ENCODE results near the gene NAA15. TPM values are rescaled to one million over a fixed set of nuclear protein-coding genes. Genes with fewer than 3 reads are reported as not detected.

Gene NAA15
- total and polyA plus RNA-seq, 4 donors, result 6.7 to 18.2 (median 11.1) TPM

DNA sequence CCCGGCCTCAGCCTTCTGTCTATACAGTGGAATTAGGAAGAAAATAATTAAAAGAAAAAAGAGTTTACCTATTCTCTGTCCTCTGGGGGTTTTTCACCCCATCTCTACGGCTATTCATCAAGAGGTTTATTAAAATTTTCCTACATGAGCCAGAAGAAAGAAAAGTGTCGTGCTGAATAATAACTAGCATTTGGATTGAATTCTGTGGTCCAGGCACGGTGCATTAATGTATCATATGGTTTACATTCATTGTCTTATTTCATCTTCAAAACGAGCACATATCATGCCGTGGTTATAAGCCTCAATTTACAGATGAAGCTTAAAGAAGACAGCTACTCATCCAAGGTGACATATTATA is 5.4 kb upstream of the NAA15 start:
- Histone ChIP-seq H3K36me3 (ENCODE audit: control insufficient read depth in 4 of 4, insufficient read depth in 3 of 4, low read depth in 1 of 4, low read length in 3 of 4) (peaks cover 1 to 9% (median 6%) of the 10 kb centered on the region in 4 donors), H3K4me3 (ENCODE audit: low read depth in 1 of 3, low read length in 3 of 3) (peak overlapping the region in 2 of 3 donors; percentile 87 to 93), H3K9ac (ENCODE audit: low read depth in 1 of 2, low read length in 2 of 2) (peak overlapping the region; percentile 79 to 85), H3K9me3 (ENCODE audit: control insufficient read depth in 4 of 4, low read length in 3 of 4) (no peaks in the 10 kb centered on the region), H3K27ac (ENCODE audit: low read depth in 1 of 2, low read length in 2 of 2) (peak overlapping the region; percentile 72 to 84), H3K4me1 (ENCODE audit: control insufficient read depth in 4 of 4, insufficient read depth in 4 of 4, low read length in 3 of 4) (peaks cover 3 to 23% (median 20%) of the 10 kb centered on the region in 4 donors), H3K27me3 (ENCODE audit: control insufficient read depth in 4 of 4, insufficient read depth in 4 of 4, low read length in 3 of 4) (no peaks in the 10 kb centered on the region)
- WGBS, result 29% methylated on average over 6 of the region's 6 CpGs
- no peak for TF ChIP-seq TAF1 (conservative IDR thresholded peaks at IDR 0.05)
- TF ChIP-seq, protein P1, sequence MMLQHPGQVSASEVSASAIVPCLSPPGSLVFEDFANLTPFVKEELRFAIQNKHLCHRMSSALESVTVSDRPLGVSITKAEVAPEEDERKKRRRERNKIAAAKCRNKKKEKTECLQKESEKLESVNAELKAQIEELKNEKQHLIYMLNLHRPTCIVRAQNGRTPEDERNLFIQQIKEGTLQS (IDR thresholded peaks at IDR 0.05), result no peak
- TF ChIP-seq, protein P2, sequence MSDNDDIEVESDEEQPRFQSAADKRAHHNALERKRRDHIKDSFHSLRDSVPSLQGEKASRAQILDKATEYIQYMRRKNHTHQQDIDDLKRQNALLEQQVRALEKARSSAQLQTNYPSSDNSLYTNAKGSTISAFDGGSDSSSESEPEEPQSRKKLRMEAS (IDR thresholded peaks at IDR 0.05), result no peak
- TF ChIP-seq RAD21 (IDR thresholded peaks at IDR 0.05), result no peak
- no peak for TF ChIP-seq FOXA1 (IDR thresholded peaks at IDR 0.05)
- TF ChIP-seq FOXA2 (IDR thresholded peaks at IDR 0.05), result no peak
- no peak for TF ChIP-seq SP1 (IDR thresholded peaks at IDR 0.05)
- no peak for TF ChIP-seq RXRA (IDR thresholded peaks at IDR 0.05)
- TF ChIP-seq HNF4G (IDR thresholded peaks at IDR 0.05), result no peak
- TF ChIP-seq NR2F2 (IDR thresholded peaks at IDR 0.05), result no peak
- TF ChIP-seq, protein P3, sequence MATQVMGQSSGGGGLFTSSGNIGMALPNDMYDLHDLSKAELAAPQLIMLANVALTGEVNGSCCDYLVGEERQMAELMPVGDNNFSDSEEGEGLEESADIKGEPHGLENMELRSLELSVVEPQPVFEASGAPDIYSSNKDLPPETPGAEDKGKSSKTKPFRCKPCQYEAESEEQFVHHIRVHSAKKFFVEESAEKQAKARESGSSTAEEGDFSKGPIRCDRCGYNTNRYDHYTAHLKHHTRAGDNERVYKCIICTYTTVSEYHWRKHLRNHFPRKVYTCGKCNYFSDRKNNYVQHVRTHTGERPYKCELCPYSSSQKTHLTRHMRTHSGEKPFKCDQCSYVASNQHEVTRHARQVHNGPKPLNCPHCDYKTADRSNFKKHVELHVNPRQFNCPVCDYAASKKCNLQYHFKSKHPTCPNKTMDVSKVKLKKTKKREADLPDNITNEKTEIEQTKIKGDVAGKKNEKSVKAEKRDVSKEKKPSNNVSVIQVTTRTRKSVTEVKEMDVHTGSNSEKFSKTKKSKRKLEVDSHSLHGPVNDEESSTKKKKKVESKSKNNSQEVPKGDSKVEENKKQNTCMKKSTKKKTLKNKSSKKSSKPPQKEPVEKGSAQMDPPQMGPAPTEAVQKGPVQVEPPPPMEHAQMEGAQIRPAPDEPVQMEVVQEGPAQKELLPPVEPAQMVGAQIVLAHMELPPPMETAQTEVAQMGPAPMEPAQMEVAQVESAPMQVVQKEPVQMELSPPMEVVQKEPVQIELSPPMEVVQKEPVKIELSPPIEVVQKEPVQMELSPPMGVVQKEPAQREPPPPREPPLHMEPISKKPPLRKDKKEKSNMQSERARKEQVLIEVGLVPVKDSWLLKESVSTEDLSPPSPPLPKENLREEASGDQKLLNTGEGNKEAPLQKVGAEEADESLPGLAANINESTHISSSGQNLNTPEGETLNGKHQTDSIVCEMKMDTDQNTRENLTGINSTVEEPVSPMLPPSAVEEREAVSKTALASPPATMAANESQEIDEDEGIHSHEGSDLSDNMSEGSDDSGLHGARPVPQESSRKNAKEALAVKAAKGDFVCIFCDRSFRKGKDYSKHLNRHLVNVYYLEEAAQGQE (IDR thresholded peaks at IDR 0.05), result no peak
- no peak for DNase-seq (ENCODE audit: low spot score)

DNA sequence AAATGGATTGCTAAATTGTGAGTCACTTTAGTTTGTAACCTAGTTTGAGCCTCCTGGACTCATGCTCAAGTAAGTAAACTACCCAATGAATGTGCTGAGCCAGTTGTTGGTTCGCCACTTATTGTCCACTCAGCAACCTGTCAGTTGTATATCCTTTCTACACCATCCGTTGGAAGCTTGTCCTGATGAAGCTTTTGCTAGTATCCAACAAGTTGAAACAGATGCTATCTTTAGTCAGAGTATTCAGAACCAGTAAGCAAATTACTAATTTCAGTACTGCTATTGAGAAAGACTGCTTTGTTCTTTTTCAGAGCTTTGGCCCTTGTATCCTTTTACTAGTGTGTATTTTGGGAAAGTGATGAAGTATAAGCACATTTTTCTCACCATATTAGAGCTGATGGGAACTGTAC is 4.3 kb upstream of the NAA15 start:
- Histone ChIP-seq H3K4me3 (ENCODE audit: low read depth in 1 of 3, low read length in 3 of 3) (no peak overlapping the region), H3K36me3 (ENCODE audit: control insufficient read depth in 4 of 4, insufficient read depth in 3 of 4, low read depth in 1 of 4, low read length in 3 of 4) (peaks cover 1 to 7% (median 4%) of the 10 kb centered on the region in 4 donors), H3K27me3 (ENCODE audit: control insufficient read depth in 4 of 4, insufficient read depth in 4 of 4, low read length in 3 of 4) (no peaks in the 10 kb centered on the region), H3K27ac (ENCODE audit: low read depth in 1 of 2, low read length in 2 of 2) (no peak overlapping the region), H3K4me1 (ENCODE audit: control insufficient read depth in 4 of 4, insufficient read depth in 4 of 4, low read length in 3 of 4) (peaks cover 3 to 23% (median 20%) of the 10 kb centered on the region in 4 donors), H3K9ac (ENCODE audit: low read depth in 1 of 2, low read length in 2 of 2) (no peak overlapping the region), H3K9me3 (ENCODE audit: control insufficient read depth in 4 of 4, low read length in 3 of 4) (no peaks in the 10 kb centered on the region)
- DNase-seq (ENCODE audit: low spot score), result no peak
- 77% methylated on average over 2 of the region's 2 CpGs for WGBS
- TF ChIP-seq EGR1 (IDR thresholded peaks at IDR 0.05; ENCODE audit: low read depth in 2 of 2), result no peak

DNA sequence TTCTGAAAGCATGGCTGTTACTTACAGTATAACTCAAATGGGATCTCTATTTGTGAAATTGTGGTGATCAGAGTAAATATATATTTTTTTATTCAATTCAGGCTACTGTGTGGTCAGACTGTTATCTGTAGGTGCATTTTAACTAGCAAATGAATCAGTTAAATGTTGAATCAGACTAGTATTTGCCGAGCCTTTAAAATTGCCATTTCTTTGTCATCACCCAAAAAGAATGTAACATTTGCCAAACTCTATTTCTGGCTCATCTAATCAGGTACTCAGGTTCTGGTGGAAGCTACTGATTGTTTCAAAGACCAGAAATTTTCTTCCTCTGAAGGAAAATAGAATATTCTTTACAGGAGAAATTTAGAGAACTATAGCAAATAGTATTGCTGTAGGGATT is 1.8 kb upstream of the NAA15 start:
- Histone ChIP-seq H3K4me1 (ENCODE audit: control insufficient read depth in 4 of 4, insufficient read depth in 4 of 4, low read length in 3 of 4) (peaks cover 0 to 33% (median 28%) of the 10 kb centered on the region in 4 donors), H3K9me3 (ENCODE audit: control insufficient read depth in 4 of 4, low read length in 3 of 4) (no peaks in the 10 kb centered on the region), H3K9ac (ENCODE audit: low read depth in 1 of 2, low read length in 2 of 2) (peak overlapping the region in 1 of 2 donors; percentile 63), H3K36me3 (ENCODE audit: control insufficient read depth in 4 of 4, insufficient read depth in 3 of 4, low read depth in 1 of 4, low read length in 3 of 4) (no peaks in the 10 kb centered on the region), H3K27ac (ENCODE audit: low read depth in 1 of 2, low read length in 2 of 2) (peak overlapping the region in 1 of 2 donors; percentile 99), H3K4me3 (ENCODE audit: low read depth in 1 of 3, low read length in 3 of 3) (peak overlapping the region in 2 of 3 donors; percentile 9 to 11), H3K27me3 (ENCODE audit: control insufficient read depth in 4 of 4, insufficient read depth in 4 of 4, low read length in 3 of 4) (no peaks in the 10 kb centered on the region)
- DNase-seq (ENCODE audit: low spot score), result no peak
- 35% methylated on average over 1 of the region's 1 CpG for WGBS
- no peak for TF ChIP-seq SP1 (IDR thresholded peaks at IDR 0.05)
- TF ChIP-seq, protein P1 (IDR thresholded peaks at IDR 0.05), result no peak
- TF ChIP-seq HNF4G (IDR thresholded peaks at IDR 0.05), result no peak
- TF ChIP-seq NR2F2 (IDR thresholded peaks at IDR 0.05), result no peak
- no peak for TF ChIP-seq YY1 (IDR thresholded peaks at IDR 0.05)
- TF ChIP-seq JUND (IDR thresholded peaks at IDR 0.05), result no peak
- TF ChIP-seq, protein P4, sequence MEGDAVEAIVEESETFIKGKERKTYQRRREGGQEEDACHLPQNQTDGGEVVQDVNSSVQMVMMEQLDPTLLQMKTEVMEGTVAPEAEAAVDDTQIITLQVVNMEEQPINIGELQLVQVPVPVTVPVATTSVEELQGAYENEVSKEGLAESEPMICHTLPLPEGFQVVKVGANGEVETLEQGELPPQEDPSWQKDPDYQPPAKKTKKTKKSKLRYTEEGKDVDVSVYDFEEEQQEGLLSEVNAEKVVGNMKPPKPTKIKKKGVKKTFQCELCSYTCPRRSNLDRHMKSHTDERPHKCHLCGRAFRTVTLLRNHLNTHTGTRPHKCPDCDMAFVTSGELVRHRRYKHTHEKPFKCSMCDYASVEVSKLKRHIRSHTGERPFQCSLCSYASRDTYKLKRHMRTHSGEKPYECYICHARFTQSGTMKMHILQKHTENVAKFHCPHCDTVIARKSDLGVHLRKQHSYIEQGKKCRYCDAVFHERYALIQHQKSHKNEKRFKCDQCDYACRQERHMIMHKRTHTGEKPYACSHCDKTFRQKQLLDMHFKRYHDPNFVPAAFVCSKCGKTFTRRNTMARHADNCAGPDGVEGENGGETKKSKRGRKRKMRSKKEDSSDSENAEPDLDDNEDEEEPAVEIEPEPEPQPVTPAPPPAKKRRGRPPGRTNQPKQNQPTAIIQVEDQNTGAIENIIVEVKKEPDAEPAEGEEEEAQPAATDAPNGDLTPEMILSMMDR (IDR thresholded peaks at IDR 0.05; ENCODE audit: low read depth, low read length, missing input control), result no peak
- TF ChIP-seq TAF1 (conservative IDR thresholded peaks at IDR 0.05), result no peak
- no peak for TF ChIP-seq FOXA2 (IDR thresholded peaks at IDR 0.05)
- TF ChIP-seq, protein P5, sequence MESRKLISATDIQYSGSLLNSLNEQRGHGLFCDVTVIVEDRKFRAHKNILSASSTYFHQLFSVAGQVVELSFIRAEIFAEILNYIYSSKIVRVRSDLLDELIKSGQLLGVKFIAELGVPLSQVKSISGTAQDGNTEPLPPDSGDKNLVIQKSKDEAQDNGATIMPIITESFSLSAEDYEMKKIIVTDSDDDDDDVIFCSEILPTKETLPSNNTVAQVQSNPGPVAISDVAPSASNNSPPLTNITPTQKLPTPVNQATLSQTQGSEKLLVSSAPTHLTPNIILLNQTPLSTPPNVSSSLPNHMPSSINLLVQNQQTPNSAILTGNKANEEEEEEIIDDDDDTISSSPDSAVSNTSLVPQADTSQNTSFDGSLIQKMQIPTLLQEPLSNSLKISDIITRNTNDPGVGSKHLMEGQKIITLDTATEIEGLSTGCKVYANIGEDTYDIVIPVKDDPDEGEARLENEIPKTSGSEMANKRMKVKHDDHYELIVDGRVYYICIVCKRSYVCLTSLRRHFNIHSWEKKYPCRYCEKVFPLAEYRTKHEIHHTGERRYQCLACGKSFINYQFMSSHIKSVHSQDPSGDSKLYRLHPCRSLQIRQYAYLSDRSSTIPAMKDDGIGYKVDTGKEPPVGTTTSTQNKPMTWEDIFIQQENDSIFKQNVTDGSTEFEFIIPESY (IDR thresholded peaks at IDR 0.05), result no peak
- TF ChIP-seq FOXA1 (IDR thresholded peaks at IDR 0.05), result no peak
- TF ChIP-seq EGR1 (IDR thresholded peaks at IDR 0.05; ENCODE audit: low read depth in 2 of 2), result no peak
- TF ChIP-seq RAD21 (IDR thresholded peaks at IDR 0.05), result no peak
